ENCODE results near the gene CSNK1G1. TPM values are rescaled to one million over a fixed set of nuclear protein-coding genes. Genes with fewer than 3 reads are reported as not detected.

CSNK1G1 gene
- total RNA-seq, 1 donor = 34.0 TPM

- peaks cover 14% of the 10 kb centered on the region for H4K20me1 ChIP-seq (ENCODE audit: insufficient read depth, low read length)
- peak overlapping the region; percentile 6 for H3K4me2 ChIP-seq (ENCODE audit: insufficient read depth, low read length)
- TF ChIP-seq CTCF (IDR thresholded peaks at IDR 0.05; ENCODE audit: extremely low read depth, low read depth, low read length) = no peak
- peaks cover 19% of the 10 kb centered on the region for H3K4me1 ChIP-seq (ENCODE audit: insufficient read depth, low read length)
- DNase-seq (ENCODE audit: insufficient read length, low spot score, missing footprints) = peak; percentile 18
- H2AFZ ChIP-seq (ENCODE audit: low read length) = no peak overlapping the region
- peaks cover 79% of the 10 kb centered on the region for H3K79me2 ChIP-seq (ENCODE audit: insufficient read depth, low read length)
- H3K27me3 ChIP-seq (ENCODE audit: insufficient read depth, low read length) = no peaks in the 10 kb centered on the region
- H3K36me3 ChIP-seq (ENCODE audit: insufficient read depth, low read length) = peaks cover 14% of the 10 kb centered on the region
- no peaks in the 10 kb centered on the region for H3K9me3 ChIP-seq (ENCODE audit: low read depth, low read length)
- H3K4me3 ChIP-seq (ENCODE audit: insufficient read depth, low read length) = no peak overlapping the region
- peak overlapping the region; percentile 12 for H3K27ac ChIP-seq (ENCODE audit: low read depth, low read length)
Measured at GRCh38 chr15:64344651-64345294, 11.2 kb downstream of the CSNK1G1 start.

GRCh38 chr15:64343841-64344240 lies 12.1 kb downstream of the CSNK1G1 start:
- Histone ChIP-seq H3K4me2 (ENCODE audit: insufficient read depth, low read length) (peak overlapping the region; percentile 6), H3K36me3 (ENCODE audit: insufficient read depth, low read length) (peaks cover 9% of the 10 kb centered on the region), H3K4me3 (ENCODE audit: insufficient read depth, low read length) (no peak overlapping the region), H3K9me3 (ENCODE audit: low read depth, low read length) (no peaks in the 10 kb centered on the region), H2AFZ (ENCODE audit: low read length) (no peak overlapping the region), H3K79me2 (ENCODE audit: insufficient read depth, low read length) (peaks cover 78% of the 10 kb centered on the region), H4K20me1 (ENCODE audit: insufficient read depth, low read length) (peaks cover 6% of the 10 kb centered on the region), H3K4me1 (ENCODE audit: insufficient read depth, low read length) (peaks cover 19% of the 10 kb centered on the region), H3K27ac (ENCODE audit: low read depth, low read length) (no peak overlapping the region), H3K27me3 (ENCODE audit: insufficient read depth, low read length) (no peaks in the 10 kb centered on the region)
- no peak for TF ChIP-seq CTCF (IDR thresholded peaks at IDR 0.05; ENCODE audit: extremely low read depth, low read depth, low read length)
- DNase-seq (ENCODE audit: insufficient read length, low spot score, missing footprints) = no peak

- no peak for DNase-seq (ENCODE audit: insufficient read length, low spot score, missing footprints)
- peaks cover 78% of the 10 kb centered on the region for H3K79me2 ChIP-seq (ENCODE audit: insufficient read depth, low read length)
- no peak overlapping the region for H3K4me3 ChIP-seq (ENCODE audit: insufficient read depth, low read length)
- H2AFZ ChIP-seq (ENCODE audit: low read length) = no peak overlapping the region
- peaks cover 9% of the 10 kb centered on the region for H3K36me3 ChIP-seq (ENCODE audit: insufficient read depth, low read length)
- H3K4me1 ChIP-seq (ENCODE audit: insufficient read depth, low read length) = peaks cover 19% of the 10 kb centered on the region
- H3K27me3 ChIP-seq (ENCODE audit: insufficient read depth, low read length) = no peaks in the 10 kb centered on the region
- peaks cover 4% of the 10 kb centered on the region for H4K20me1 ChIP-seq (ENCODE audit: insufficient read depth, low read length)
- peak overlapping the region; percentile 13 for H3K27ac ChIP-seq (ENCODE audit: low read depth, low read length)
- no peak overlapping the region for H3K4me2 ChIP-seq (ENCODE audit: insufficient read depth, low read length)
- no peak for TF ChIP-seq CTCF (IDR thresholded peaks at IDR 0.05; ENCODE audit: extremely low read depth, low read depth, low read length)
- H3K9me3 ChIP-seq (ENCODE audit: low read depth, low read length) = no peaks in the 10 kb centered on the region
Measured at GRCh38 chr15:64343222-64343621, 12.8 kb downstream of the CSNK1G1 start.

GRCh38 chr15:64341961-64342360 lies 14.0 kb downstream of the CSNK1G1 start:
- DNase-seq (ENCODE audit: insufficient read length, low spot score, missing footprints) = no peak
- no peaks in the 10 kb centered on the region for H4K20me1 ChIP-seq (ENCODE audit: insufficient read depth, low read length)
- no peak for TF ChIP-seq CTCF (IDR thresholded peaks at IDR 0.05; ENCODE audit: extremely low read depth, low read depth, low read length)
- no peak overlapping the region for H3K27ac ChIP-seq (ENCODE audit: low read depth, low read length)
- peaks cover 9% of the 10 kb centered on the region for H3K36me3 ChIP-seq (ENCODE audit: insufficient read depth, low read length)
- H3K4me2 ChIP-seq (ENCODE audit: insufficient read depth, low read length) = no peak overlapping the region
- no peak overlapping the region for H3K4me3 ChIP-seq (ENCODE audit: insufficient read depth, low read length)
- peaks cover 19% of the 10 kb centered on the region for H3K4me1 ChIP-seq (ENCODE audit: insufficient read depth, low read length)
- no peaks in the 10 kb centered on the region for H3K27me3 ChIP-seq (ENCODE audit: insufficient read depth, low read length)
- H3K9me3 ChIP-seq (ENCODE audit: low read depth, low read length) = no peaks in the 10 kb centered on the region
- H3K79me2 ChIP-seq (ENCODE audit: insufficient read depth, low read length) = peaks cover 78% of the 10 kb centered on the region
- no peak overlapping the region for H2AFZ ChIP-seq (ENCODE audit: low read length)

All from osteoblast (primary cell).